HepG2 (cell line): ENCODE data around the gene CDHR1. TPM values are rescaled to one million over a fixed set of nuclear protein-coding genes. Genes with fewer than 3 reads are reported as not detected.

Experiments used
- ATAC-seq: fragments of 200-7000 bp; cut with Tn5 transposase; 3 replicates; pipeline ENCODE4 v1.9.1; 2020; ENCODE audit warnings: mild to moderate bottlenecking, moderate library complexity
- BruUV-seq: library from RNA; stranded (reverse); fragments of 400-500 nt; replicated peaks from 2 replicates; lab custom pipeline; 2021; lab: Mats Ljungman, UMichigan
- CTCF ChIA-PET: fragments of 300-600 bp; formaldehyde crosslinking; extraction: SDS; loops from one replicate; lab custom pipeline; 2021; ENCODE audit warnings: low total read pairs, inconsistent platforms, low intra/inter-chr PET ratio; lab: Yijun Ruan, JAX
- POLR2A ChIA-PET: fragments of 350-600 bp; sonication (Branson Sonifier 250); formaldehyde crosslinking; loops from one replicate; lab custom pipeline; 2020; ENCODE audit warnings: antibody characterized with exemption, inconsistent platforms; lab: Yijun Ruan, JAX
- DNase-seq: peaks from one replicate; pipeline ENCODE4 v3.0.0-alpha.2; 2015; ENCODE audit warnings: low spot score
- FAIRE-seq: peaks from 3 replicates; lab custom pipeline; 2011; peaks lifted over from hg19 to GRCh38; lab: Jason Lieb, UNC
- H2AFZ ChIP-seq: one replicate; pipeline ENCODE4 v1.6.1; 2011; ENCODE audit warnings: low read length, inconsistent platforms
- H3K27ac ChIP-seq: fragments of 300-600 bp; 3 replicates; pipeline ENCODE4 v1.8.0; 2011; ENCODE audit warnings: mixed run types, mild to moderate bottlenecking, mixed read lengths, low read length, inconsistent platforms; ENCODE audit not compliant: insufficient read depth; ENCODE audit errors: extremely low read length
- H3K27me3 ChIP-seq, 2 experiments: fragments of 200-600 bp in 1 of 2; 2 replicates in 1 of 2; 3 replicates in 1 of 2; pipeline versions ENCODE4 v1.6.0 to v1.8.0; 2011; ENCODE audit warnings: low read length in 2 of 2, mild to moderate bottlenecking in 2 of 2, moderate library complexity in 2 of 2, inconsistent platforms in 1 of 2; ENCODE audit not compliant: insufficient read depth in 2 of 2, control insufficient read depth in 1 of 2
- H3K36me3 ChIP-seq, 2 experiments: fragments of 200-600 bp in 1 of 2; replicated peaks in 1 of 2; 2 replicates in 1 of 2; 3 replicates in 1 of 2; pipeline versions ENCODE4 v1.5.1 to v1.8.0; 2011; ENCODE audit warnings: low read length in 2 of 2, inconsistent platforms in 1 of 2; ENCODE audit not compliant: insufficient read depth in 2 of 2, control insufficient read depth in 1 of 2
- H3K4me1 ChIP-seq: 2 replicates; pipeline ENCODE4 v1.5.1; 2012; ENCODE audit warnings: low read length, inconsistent platforms; ENCODE audit not compliant: insufficient read depth
- H3K4me2 ChIP-seq: 2 replicates; pipeline ENCODE4 v1.6.0; 2011; ENCODE audit warnings: low read depth, low read length, inconsistent platforms
- H3K4me3 ChIP-seq, 3 experiments: fragments of 200-600 bp in 1 of 3; sonication (generic), shearing (Covaris generic) in 1 of 3; replicated peaks in 1 of 3; 2 replicates each; pipeline ENCODE4 v1.5.1; 2011 to 2016; ENCODE audit warnings: low read length in 3 of 3, inconsistent platforms in 2 of 3, low read depth in 2 of 3, mild to moderate bottlenecking in 2 of 3, control low read depth in 1 of 3, mixed read lengths in 1 of 3; ENCODE audit not compliant: insufficient read depth in 1 of 3
- H3K79me2 ChIP-seq: one replicate; pipeline ENCODE4 v1.6.1; 2011; ENCODE audit warnings: low read length, inconsistent platforms; ENCODE audit not compliant: insufficient read depth
- H3K9ac ChIP-seq: 2 replicates; pipeline ENCODE4 v1.6.0; 2011; ENCODE audit warnings: mild to moderate bottlenecking, low read depth, low read length, inconsistent platforms; ENCODE audit not compliant: insufficient read depth
- H3K9me3 ChIP-seq: 2 replicates; pipeline ENCODE4 v1.5.1; 2012; ENCODE audit warnings: mild to moderate bottlenecking, low read length
- H4K20me1 ChIP-seq: 2 replicates; pipeline ENCODE4 v1.6.0; 2011; ENCODE audit warnings: inconsistent platforms, mild to moderate bottlenecking, low read length, moderate library complexity; ENCODE audit not compliant: insufficient read depth
- ARNTL ChIP-seq: sonication (generic); formaldehyde crosslinking; IDR thresholded peaks from 2 replicates; pipeline ENCODE4 v1.4.0; 2020; ENCODE audit warnings: mild to moderate bottlenecking, missing genetic modification reagents
- EEA1 ChIP-seq: sonication (generic); formaldehyde crosslinking; IDR thresholded peaks from 2 replicates; pipeline ENCODE4 v1.5.1; 2020; ENCODE audit warnings: mild to moderate bottlenecking, missing genetic modification reagents, borderline replicate concordance
- HIC2 ChIP-seq: sonication (generic); formaldehyde crosslinking; IDR thresholded peaks from 2 replicates; pipeline ENCODE4 v1.9.0; 2022; ENCODE audit warnings: low read depth, missing genetic modification reagents
- HNF4G ChIP-seq, 2 experiments: sonication (generic) in 1 of 2; formaldehyde crosslinking in 1 of 2; IDR thresholded peaks; 2 replicates each; pipeline versions ENCODE4 v1.4.0 to v1.6.1; 2011 to 2020; ENCODE audit warnings: borderline replicate concordance in 2 of 2, low read depth in 2 of 2, mild to moderate bottlenecking in 2 of 2, low read length in 1 of 2, missing genetic modification reagents in 1 of 2, moderate library complexity in 1 of 2
- HOXA5 ChIP-seq: sonication (generic); formaldehyde crosslinking; IDR thresholded peaks from 2 replicates; pipeline ENCODE4 v1.4.0; 2020; ENCODE audit warnings: missing genetic modification reagents
- KDM3A ChIP-seq: IDR thresholded peaks from 2 replicates; pipeline ENCODE4 v1.6.1; 2018; ENCODE audit warnings: low read depth, missing compliant biosample characterization
- MED1 ChIP-seq: sonication (generic); formaldehyde crosslinking; IDR thresholded peaks from 2 replicates; pipeline ENCODE4 v1.4.0; 2020; ENCODE audit warnings: missing genetic modification reagents
- MXD1 ChIP-seq: sonication (generic); formaldehyde crosslinking; IDR thresholded peaks from 2 replicates; pipeline ENCODE4 v1.4.0; 2020; ENCODE audit warnings: mild to moderate bottlenecking, missing genetic modification reagents
- NFE2 ChIP-seq: sonication (generic); formaldehyde crosslinking; IDR thresholded peaks from 2 replicates; pipeline ENCODE4 v1.4.0; 2020; ENCODE audit warnings: missing genetic modification reagents
- RFX5 ChIP-seq: IDR thresholded peaks from 2 replicates; pipeline ENCODE4 v1.6.1; 2011; ENCODE audit warnings: low read depth, low read length, improper control_type of control experiment
- ZBTB38 ChIP-seq: sonication (generic); formaldehyde crosslinking; IDR thresholded peaks from 2 replicates; pipeline ENCODE4 v1.5.1; 2020; ENCODE audit warnings: mild to moderate bottlenecking, missing genetic modification reagents
- ZNF12 ChIP-seq: sonication (generic); formaldehyde crosslinking; IDR thresholded peaks from 2 replicates; pipeline ENCODE4 v1.5.0; 2020; ENCODE audit warnings: missing genetic modification reagents
- ZNF343 ChIP-seq: sonication (generic); formaldehyde crosslinking; IDR thresholded peaks from 2 replicates; pipeline ENCODE4 v1.4.0; 2020; ENCODE audit warnings: mild to moderate bottlenecking, missing genetic modification reagents
- ZNF451 ChIP-seq: sonication (generic); formaldehyde crosslinking; IDR thresholded peaks from 2 replicates; pipeline ENCODE4 v1.5.0; 2020; ENCODE audit warnings: mild to moderate bottlenecking, missing genetic modification reagents
- ZSCAN30 ChIP-seq: sonication (generic); formaldehyde crosslinking; IDR thresholded peaks from 2 replicates; pipeline ENCODE4 v1.5.0; 2020; ENCODE audit warnings: mild to moderate bottlenecking, missing genetic modification reagents
- WGBS: methylation state at CpG from one replicate; pipeline ENCODE4 v1.1.6; 2017; ENCODE audit warnings: low lambda C conversion rate; 5-methylcytosine and 5-hydroxymethylcytosine counted together
- in situ Hi-C: cut with HindIII; loops from 2 replicates; pipeline ENCODE4 v1.10.0; 2017; ENCODE audit warnings: low pct_unique_long_range_greater_than_20kb; ENCODE audit not compliant: extremely low pct_ligation_motif_present
- intact Hi-C: fragments of 100-400 bp; cut with micrococcal nuclease; formaldehyde crosslinking; loops from one replicate; pipeline ENCODE4 v1.10.0; 2022; ENCODE audit not compliant: unreplicated experiment
- polyA plus RNA-seq, 8 experiments: library from polyadenylated mRNA; depleted of rRNA in 3 of 8; stranded (reverse) in 7 of 8; unstranded in 1 of 8; fragments of >200 nt; fragmentation: Illumina TruSeq in 4 of 8; extraction: Trizol in 4 of 8; gene quantifications; 2 replicates each; pipeline versions ENCODE4 v1.2.1 to v1.2.3, GENCODE V29; 2011 to 2016; ENCODE audit warnings: low read depth in 4 of 8, missing spikeins in 1 of 8, mixed read lengths in 1 of 8; ENCODE audit not compliant: insufficient read depth in 1 of 8
- total RNA-seq, 5 experiments: library from RNA; depleted of rRNA; stranded (reverse); fragments of >200 nt; fragmentation: Illumina TruSeq; extraction: Trizol; gene quantifications; 2 replicates each; pipeline ENCODE4 v1.2.3, GENCODE V29; 2016; ENCODE audit warnings: low read depth in 1 of 5
- TF ChIP-seq, protein P1 (sequence below): sonication (generic); formaldehyde crosslinking; IDR thresholded peaks from 2 replicates; pipeline ENCODE4 v1.4.0; 2020; ENCODE audit warnings: missing genetic modification reagents, mild to moderate bottlenecking, borderline replicate concordance
- TF ChIP-seq, protein P2 (sequence below): IDR thresholded peaks from 2 replicates; pipeline ENCODE4 v1.6.1; 2016; ENCODE audit warnings: low read depth, control low read depth
- TF ChIP-seq, protein P3 (sequence below): sonication (generic); formaldehyde crosslinking; IDR thresholded peaks from 2 replicates; pipeline ENCODE4 v1.5.0; 2020; ENCODE audit warnings: missing genetic modification reagents

CDHR1 gene
- total and polyA plus RNA-seq, 2 of the 13 experiments (the other 11 are each of a cell fraction or from before 2014, with no cell fraction given) = 0.04 to 0.09 TPM

DNA sequence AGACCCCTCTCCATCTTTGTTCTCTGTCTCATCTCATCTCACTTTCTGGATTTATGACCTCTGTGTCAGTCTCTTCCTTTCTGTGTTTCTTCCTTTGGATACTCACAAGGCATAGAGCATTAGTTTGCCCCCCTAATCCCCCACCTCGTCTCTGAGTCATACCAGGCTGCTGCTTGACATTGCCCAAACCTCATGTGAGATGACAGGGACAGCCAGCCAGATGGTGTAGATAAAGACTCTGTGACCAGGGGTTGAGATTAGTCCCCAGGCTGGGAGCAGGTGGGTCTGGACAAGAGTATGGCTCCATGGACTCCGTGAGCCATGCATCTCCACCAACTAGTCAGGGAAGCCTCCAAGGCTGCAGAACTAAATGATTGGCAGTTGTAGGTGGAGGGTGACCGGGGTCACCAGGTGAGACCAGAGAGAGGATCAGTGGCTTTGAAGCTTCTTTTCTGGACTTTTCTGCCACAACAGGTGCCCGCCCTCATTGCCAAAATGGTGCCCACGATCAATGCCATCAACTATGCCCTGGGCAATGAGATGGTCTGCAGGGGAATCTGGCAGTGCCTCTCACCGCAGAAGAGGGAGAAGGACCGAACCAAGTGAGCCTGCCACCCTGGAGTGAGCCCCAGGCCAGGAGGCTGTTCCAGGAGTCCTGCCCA, 63.8 kb downstream of the CDHR1 start:
- no TSS peak for BruUV-seq
- TF ChIP-seq ZSCAN30 (CRISPR knock-in tag) (no peak), ZBTB38 (CRISPR knock-in tag) (no peak), NFE2 (CRISPR knock-in tag) (no peak), ARNTL (CRISPR knock-in tag) (no peak), ZNF343 (CRISPR knock-in tag) (no peak), HNF4G (IDR thresholded peaks at IDR 0.05; ENCODE audit: borderline replicate concordance, low read depth, low read length) (no peak), HNF4G (CRISPR knock-in tag; IDR thresholded peaks at IDR 0.05; ENCODE audit: borderline replicate concordance, low read depth) (no peak), KDM3A (CRISPR knock-in tag) (no peak), MXD1 (CRISPR knock-in tag) (no peak), HIC2 (CRISPR knock-in tag) (no peak), ZNF12 (CRISPR knock-in tag) (no peak), MED1 (no peak), HOXA5 (CRISPR knock-in tag) (no peak), EEA1 (CRISPR knock-in tag) (no peak), ZNF451 (CRISPR knock-in tag) (no peak), RFX5 (no peak)
- TF ChIP-seq, protein P1, sequence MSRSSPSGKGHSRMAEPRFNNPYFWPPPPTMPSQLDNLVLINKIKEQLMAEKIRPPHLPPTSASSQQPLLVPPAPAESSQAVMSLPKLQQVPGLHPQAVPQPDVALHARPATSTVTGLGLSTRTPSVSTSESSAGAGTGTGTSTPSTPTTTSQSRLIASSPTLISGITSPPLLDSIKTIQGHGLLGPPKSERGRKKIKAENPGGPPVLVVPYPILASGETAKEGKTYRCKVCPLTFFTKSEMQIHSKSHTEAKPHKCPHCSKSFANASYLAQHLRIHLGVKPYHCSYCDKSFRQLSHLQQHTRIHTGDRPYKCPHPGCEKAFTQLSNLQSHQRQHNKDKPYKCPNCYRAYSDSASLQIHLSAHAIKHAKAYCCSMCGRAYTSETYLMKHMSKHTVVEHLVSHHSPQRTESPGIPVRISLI (CRISPR knock-in tag) = no peak
- TF ChIP-seq, protein P2, sequence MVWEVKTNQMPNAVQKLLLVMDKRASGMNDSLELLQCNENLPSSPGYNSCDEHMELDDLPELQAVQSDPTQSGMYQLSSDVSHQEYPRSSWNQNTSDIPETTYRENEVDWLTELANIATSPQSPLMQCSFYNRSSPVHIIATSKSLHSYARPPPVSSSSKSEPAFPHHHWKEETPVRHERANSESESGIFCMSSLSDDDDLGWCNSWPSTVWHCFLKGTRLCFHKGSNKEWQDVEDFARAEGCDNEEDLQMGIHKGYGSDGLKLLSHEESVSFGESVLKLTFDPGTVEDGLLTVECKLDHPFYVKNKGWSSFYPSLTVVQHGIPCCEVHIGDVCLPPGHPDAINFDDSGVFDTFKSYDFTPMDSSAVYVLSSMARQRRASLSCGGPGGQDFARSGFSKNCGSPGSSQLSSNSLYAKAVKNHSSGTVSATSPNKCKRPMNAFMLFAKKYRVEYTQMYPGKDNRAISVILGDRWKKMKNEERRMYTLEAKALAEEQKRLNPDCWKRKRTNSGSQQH (CRISPR knock-in tag) = no peak
- TF ChIP-seq, protein P3, sequence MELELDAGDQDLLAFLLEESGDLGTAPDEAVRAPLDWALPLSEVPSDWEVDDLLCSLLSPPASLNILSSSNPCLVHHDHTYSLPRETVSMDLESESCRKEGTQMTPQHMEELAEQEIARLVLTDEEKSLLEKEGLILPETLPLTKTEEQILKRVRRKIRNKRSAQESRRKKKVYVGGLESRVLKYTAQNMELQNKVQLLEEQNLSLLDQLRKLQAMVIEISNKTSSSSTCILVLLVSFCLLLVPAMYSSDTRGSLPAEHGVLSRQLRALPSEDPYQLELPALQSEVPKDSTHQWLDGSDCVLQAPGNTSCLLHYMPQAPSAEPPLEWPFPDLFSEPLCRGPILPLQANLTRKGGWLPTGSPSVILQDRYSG (CRISPR knock-in tag) = no peak
- Histone ChIP-seq H3K4me3 (no peak overlapping the region), H3K9me3 (no peaks in the 10 kb centered on the region), H3K27me3 (peaks cover 4 to 6% of the 10 kb centered on the region in 2 experiments; a peak in 4 of 5 replicates), H3K36me3 (no peaks in the 10 kb centered on the region), H3K4me1 (peaks cover 9% of the 10 kb centered on the region), H4K20me1 (no peaks in the 10 kb centered on the region), H3K9ac (no peak overlapping the region), H3K4me2 (no peak overlapping the region), H3K27ac (no peak overlapping the region), H2AFZ (no peak overlapping the region), H3K79me2 (no peaks in the 10 kb centered on the region)
- POLR2A ChIA-PET = no interaction called here
- intact Hi-C loops = no loop called here
- ATAC-seq (no peak), DNase-seq (no peak), FAIRE-seq (no peak)
- in situ Hi-C loops = no loop called here
- WGBS = 68% methylated on average over 5 of the region's 7 CpGs
- CTCF ChIA-PET = no interaction called here
